ES-I3 (cell line): ENCODE results near the gene PPP1R14C.
"Not testable (repeated sequence)": the region's sequence is repeated elsewhere in the genome, so short reads cannot be mapped to it uniquely, and the experiment has no call there.

Experiments used
- H3K36me3 ChIP-seq: 2 replicates; pipeline ENCODE4 v1.6.1; 2013; ENCODE audit warnings: mild to moderate bottlenecking, low read length, control low read depth, moderate library complexity; ENCODE audit not compliant: insufficient read depth
- H3K4me1 ChIP-seq: 2 replicates; pipeline ENCODE4 v1.6.1; 2013; ENCODE audit warnings: mild to moderate bottlenecking, control low read depth, low read length; ENCODE audit not compliant: insufficient read depth
- H3K9ac ChIP-seq: 2 replicates; pipeline ENCODE4 v1.6.1; 2013; ENCODE audit warnings: low read depth, mild to moderate bottlenecking, low read length, moderate library complexity
- H3K9me3 ChIP-seq: 2 replicates; pipeline ENCODE4 v1.6.1; 2013; ENCODE audit warnings: mild to moderate bottlenecking, low read length, moderate library complexity; ENCODE audit not compliant: control insufficient read depth, insufficient read depth

Gene PPP1R14C

DNA sequence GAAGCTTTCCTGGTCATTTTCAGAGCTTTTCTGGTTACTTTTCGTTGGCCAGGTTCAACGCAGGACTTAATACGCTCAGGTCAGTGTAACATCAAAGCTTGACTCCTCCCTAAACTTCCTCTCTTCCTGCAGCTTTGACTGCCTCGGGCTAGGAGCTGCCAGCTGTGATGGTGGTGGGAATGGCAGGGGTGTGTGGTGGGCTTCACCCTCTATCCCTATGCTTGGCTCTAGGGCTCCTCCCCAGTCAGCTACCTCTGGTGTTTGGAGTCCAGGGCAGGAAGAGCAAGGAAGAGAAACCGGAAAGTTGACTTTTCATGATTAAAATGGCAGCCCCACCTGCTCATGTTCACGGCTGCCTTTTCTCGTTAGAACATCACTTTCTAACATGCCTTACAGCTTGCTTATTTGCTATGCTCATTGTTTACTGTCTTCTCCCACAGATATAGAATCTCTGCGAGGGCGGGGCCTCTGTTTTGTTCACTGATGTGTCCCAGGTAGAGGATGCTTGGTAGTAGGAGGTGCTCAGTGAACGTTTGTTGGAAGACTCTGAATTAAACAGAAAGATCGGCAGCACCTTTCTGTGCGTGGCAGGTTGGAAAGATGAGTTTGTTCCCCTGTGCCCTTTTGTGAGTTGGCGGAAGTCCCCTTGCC, 16.1 kb upstream of the PPP1R14C start:
- Histone ChIP-seq H3K4me1 (no peaks in the 10 kb centered on the region), H3K9ac (no peak overlapping the region), H3K9me3 (no peaks in the 10 kb centered on the region), H3K36me3 (no peaks in the 10 kb centered on the region)

DNA sequence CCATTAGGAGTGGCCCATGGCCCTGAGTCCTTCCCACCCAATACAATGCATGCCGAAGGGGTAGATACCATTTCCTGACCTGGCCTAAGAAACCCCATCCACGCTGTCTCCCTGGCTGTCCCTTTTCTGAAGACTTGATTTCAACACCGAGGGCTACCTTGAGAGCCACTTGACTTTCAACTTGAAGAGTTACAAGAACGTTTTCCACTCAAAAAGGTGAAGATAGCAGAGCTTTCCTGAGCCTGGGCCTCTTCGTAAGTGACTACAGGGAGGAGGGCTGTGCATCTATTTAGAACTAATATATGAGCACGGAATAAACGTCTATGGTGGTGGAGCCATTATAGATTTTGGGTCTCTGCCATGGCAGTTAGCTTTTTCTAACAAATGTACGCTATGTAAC, 14.4 kb upstream of the PPP1R14C start:
- H3K4me1 ChIP-seq = no peaks in the 10 kb centered on the region
- H3K9ac ChIP-seq = no peak overlapping the region
- H3K9me3 ChIP-seq = no peaks in the 10 kb centered on the region
- H3K36me3 ChIP-seq = no peaks in the 10 kb centered on the region

DNA sequence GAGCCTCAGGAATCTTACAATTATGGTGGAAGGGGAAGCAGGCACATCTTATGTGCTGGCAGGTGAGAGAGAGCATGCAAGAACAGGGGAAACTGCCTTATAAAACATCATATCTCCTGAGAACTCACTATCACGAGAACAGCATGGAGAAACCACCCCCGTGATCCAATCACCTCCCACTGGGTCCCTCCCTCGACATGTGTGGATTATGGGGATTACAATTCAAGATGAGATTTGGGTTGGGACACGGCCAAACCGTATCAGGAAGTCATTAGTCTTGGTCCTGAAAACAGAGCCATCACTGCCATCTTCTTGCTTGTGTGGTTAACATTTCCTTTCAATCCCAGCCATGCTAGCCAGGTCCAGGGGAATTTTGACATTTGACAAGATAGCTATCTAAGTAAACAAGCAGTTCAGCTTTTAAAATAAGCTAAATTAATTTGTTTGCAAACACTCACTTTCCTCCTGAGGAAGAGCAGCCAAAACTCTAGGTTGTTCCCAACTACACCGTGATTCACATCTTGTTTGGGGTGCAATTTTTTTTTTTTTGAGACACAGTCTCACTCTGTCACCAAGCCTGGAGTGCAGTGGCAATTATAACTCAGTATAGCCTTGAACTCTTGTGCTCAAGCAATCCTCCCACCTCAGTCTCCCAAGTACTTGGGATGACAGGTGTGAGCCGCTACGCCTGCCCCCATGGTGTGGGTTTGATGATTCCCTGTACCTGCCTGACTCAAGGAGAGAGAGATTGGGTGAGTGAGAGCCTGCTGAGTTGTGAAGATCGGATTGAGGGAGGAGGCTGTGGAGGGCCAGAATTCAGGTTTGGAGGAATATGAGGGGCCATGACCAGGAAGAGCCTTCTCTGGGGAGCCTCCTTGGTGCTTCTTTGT, 13.0 kb upstream of the PPP1R14C start:
- Histone ChIP-seq H3K36me3 (no peaks in the 10 kb centered on the region), H3K9ac (no peak overlapping the region), H3K9me3 (no peaks in the 10 kb centered on the region), H3K4me1 (no peaks in the 10 kb centered on the region)

DNA sequence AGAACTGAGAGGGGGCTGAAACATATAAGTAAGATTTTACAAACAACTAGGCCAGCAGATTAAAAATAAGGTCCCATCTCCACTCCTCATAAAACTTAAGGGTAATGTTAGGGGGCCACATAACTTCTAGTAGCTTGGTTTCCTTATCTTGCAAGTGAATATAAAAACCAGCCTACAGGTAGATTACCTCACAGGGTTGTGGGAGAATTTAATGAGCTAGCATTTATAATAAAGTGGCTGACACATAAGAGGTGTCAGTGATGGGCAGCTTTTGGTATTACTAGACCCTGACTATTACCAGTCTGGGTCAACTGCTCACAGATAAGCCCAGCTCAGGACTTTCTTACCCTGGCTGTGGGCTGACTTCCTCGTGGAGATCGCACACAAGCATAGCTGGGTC, 9.2 kb upstream of the PPP1R14C start:
- H3K4me1 ChIP-seq = no peaks in the 10 kb centered on the region
- no peaks in the 10 kb centered on the region for H3K36me3 ChIP-seq
- H3K9me3 ChIP-seq = no peaks in the 10 kb centered on the region

DNA sequence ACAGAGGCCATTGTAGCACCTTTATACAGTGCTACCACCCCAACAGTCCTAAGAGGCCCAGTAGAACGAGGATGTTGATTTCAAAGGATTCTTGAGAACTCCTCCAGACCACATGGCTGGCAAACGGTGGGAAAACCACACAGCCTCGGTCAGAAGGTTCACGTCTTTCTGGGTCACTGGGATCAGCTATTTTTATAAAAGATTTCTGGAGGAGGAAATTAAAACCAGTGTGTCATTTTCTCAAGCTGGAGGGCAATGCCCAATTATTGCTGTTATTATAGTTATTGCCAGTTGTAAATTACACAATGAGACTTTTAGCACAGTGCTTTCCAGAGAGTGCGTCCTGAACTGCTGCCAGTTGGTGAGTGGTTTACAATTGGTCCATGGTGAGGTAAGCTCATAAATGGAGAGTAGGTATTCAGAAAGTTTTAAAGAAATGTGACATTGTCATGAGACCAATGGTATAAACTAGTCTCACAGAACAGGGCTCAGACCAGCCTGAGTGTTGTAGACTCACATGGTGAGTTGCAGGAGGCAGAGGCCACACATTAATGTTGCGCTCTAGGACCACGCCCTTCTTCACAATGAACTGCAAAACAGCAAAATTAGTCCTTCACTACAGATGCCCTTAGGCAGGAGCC, 8.4 kb upstream of the PPP1R14C start:
- Histone ChIP-seq H3K9ac (no peak overlapping the region), H3K9me3 (no peaks in the 10 kb centered on the region), H3K4me1 (no peaks in the 10 kb centered on the region), H3K36me3 (no peaks in the 10 kb centered on the region)

More for the DNA sequence above, 9.2 kb upstream of the PPP1R14C start:
- H3K9ac ChIP-seq = no peak overlapping the region

DNA sequence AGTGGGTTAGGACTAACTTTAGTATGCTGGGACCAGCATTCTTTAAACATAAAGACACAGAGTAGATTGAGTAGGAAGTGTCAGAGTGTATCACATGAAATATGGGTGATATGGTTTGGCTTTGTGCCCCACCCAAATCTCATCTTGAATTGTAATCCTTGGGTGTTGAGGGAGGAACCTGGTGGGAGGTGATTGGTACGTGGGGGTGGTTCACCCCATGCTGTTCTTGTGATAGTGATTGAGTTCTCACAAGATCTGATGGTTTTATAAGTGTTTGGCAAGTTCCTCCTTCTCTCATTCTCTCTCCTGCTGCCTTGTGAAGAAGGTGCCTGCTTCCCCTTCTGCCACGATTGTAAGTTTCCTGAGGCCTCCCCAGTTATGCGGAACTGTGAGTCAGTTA, 5.1 kb upstream of the PPP1R14C start:
- not testable (repeated sequence) for H3K9ac ChIP-seq, H3K36me3 ChIP-seq, H3K4me1 ChIP-seq, H3K9me3 ChIP-seq

DNA sequence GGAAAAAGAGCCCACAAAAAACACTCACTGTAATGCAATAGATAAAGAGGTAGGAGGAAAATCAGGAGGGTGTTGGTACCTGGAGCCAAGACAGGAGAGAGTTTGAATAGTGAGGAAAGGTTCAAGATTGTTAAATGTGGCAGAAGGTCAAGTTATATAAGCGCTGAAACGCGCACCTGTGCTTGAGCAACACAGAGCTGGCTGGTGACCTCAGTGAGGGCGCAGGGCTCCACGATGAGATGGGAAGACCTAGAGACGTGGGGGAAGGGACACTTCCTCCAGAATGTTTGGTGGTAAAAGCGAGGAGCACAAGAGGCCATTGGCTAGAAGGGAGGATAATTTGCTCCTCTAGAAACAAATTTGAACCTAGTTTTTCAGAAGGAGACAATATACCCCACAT, 4.2 kb upstream of the PPP1R14C start:
- H3K9me3 ChIP-seq = no peaks in the 10 kb centered on the region
- H3K36me3 ChIP-seq = no peaks in the 10 kb centered on the region
- H3K9ac ChIP-seq = no peak overlapping the region
- no peaks in the 10 kb centered on the region for H3K4me1 ChIP-seq

DNA sequence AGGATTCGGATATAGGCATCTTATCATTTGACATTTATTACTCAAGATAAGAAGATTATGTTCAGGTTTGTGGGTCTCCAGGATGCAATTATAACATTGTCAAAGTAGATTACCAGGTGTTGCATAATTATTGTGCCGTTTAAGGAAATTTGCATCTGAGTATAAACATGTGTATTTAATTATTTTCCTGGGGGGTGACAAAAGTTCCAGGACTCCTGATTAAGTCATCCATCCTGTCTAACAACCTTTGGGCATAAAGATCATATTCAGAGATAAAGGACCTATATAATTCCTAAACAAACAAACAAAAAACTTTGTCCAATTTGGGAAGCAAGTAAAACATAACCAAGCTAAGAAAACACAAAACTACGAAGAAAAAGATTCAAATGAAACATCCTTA, 3.3 kb upstream of the PPP1R14C start:
- peaks cover 7% of the 10 kb centered on the region for H3K4me1 ChIP-seq
- no peaks in the 10 kb centered on the region for H3K36me3 ChIP-seq
- H3K9me3 ChIP-seq = no peaks in the 10 kb centered on the region
- H3K9ac ChIP-seq = no peak overlapping the region

DNA sequence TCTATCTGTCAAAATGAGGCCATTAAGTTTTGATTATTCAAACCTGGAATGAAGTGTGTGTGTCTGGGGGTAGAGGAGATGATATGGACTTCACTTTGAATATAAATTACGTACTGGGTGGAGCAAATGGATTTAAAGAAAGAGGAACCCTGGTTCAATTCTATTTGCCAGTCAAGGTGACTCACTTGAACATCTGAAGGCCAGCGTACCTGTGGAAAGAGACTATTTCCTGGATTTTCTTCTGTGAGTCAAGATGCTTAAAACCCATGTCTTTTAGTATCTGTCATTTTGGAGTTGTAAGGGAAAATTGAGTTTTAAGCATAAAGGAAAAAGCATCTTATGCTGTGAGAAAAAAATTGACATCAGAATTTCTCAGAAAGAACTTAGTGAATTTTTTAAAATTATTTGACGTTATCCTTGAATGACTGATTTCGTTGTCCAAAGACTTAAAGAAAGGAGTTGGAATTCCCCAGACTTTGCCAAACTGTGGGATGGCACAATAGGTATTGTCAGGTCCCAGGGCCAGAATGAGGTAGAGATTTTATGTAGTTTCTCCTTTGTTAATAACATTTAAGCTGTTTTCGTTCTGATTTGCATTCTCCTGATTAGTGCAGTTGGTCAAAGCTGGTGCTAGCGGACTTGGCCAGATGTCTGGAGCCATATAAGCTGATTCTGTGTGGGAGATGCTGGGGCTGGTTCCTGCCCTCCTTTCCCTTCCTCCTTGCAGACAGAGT, 2.4 kb upstream of the PPP1R14C start:
- H3K4me1 ChIP-seq = peaks cover 8% of the 10 kb centered on the region
- no peaks in the 10 kb centered on the region for H3K36me3 ChIP-seq
- no peaks in the 10 kb centered on the region for H3K9me3 ChIP-seq
- no peak overlapping the region for H3K9ac ChIP-seq

DNA sequence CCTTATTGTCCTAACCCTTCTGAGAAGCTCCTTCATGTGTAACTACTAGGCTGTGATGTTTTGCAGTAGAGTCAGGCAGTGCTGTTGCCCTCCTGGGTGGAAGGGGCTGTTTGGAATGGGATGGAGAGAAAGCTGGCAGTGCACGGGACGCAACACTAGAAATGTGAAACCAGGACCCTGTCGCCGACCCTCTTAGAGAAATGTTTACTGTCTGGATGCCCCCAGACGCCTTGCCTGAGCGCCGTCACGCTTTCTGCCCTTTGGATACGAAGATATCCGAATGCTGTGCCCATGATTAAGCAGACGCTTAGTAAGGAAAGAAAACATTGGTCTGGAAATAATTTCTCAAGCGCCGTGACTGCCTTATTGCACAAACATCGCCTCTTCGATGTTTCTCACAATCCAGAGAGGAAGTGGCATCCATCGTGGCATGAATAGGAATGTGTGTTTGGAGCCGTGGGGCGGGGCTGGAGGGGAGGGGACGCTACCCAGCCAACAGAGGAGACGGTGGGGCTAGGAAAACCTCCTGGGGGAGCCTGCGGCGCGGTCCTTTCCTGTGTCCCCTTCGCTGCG, 661 bp upstream of the PPP1R14C start:
- H3K36me3 ChIP-seq = no peaks in the 10 kb centered on the region
- no peaks in the 10 kb centered on the region for H3K9me3 ChIP-seq
- peaks cover 8% of the 10 kb centered on the region for H3K4me1 ChIP-seq
- H3K9ac ChIP-seq = peak overlapping the region; percentile 63; the same call in 1 of the 2 replicates

DNA sequence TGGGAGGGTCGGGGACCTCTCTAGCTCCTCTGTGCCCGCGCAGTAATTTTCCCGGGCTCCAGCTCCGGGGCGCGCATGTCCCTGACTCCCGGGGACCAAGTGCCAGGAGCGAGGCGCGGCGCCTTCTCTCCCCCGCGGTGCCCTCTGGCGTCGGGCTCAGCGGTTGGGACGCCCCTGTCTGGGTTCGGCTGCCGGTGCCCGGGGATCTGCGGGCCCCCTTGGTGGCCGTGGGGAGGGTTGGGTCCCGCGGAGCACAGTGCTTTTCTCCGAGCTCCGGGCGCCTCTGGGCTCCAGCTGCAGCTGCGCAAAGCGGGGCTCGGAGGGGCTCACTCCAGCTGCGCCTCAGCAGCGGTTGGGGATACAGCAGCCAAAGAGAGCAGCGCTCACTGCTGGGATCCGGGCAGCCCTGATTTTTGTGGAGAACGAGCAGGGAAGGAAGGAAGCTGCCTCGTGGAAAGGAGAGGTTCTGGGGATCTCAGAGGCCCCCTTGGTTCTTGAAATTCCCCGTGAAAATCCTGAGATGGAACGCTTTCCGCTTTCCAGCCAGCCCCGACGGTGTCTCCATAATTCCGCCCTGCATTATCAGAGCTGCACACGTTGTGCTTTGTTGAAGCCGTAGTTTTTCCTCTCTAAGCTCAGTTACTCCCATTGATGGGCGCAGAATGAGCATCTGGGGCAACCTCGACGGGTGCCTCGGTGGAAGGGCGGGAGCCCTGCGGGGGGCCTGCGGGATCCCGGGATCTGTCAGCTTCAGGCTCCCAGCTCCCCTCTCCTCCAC, 861 bp downstream of the PPP1R14C start:
- H3K36me3 ChIP-seq = no peaks in the 10 kb centered on the region
- peaks cover 8% of the 10 kb centered on the region for H3K4me1 ChIP-seq
- H3K9ac ChIP-seq = peak overlapping the region; percentile 63
- H3K9me3 ChIP-seq = no peaks in the 10 kb centered on the region

DNA sequence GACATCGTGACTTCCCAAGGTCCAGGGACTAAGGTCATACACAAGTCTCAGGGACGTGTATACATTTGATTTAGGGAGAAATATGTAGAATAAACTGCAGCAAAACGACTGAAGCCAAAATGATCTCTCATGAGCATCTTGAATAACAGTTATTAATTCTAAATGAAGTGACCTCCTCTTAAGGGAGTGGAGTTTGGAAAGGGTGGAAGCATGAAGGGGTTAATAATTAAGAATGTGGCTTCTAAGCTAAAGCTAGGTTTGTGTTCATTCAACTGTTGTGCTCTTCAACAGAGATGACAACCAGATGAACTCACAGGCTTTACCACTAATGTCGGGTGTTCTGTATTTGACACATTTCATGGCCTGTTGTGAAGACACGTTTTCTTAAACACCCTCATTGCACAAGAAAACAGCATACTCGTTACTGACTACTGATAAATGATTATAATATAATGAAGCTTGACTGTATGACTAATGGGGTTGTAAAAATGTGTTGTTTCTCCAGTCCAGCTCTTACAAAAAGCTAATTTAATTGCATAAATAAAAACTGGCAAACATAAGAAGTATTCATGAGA, 1.5 kb downstream of the PPP1R14C start:
- Histone ChIP-seq H3K36me3 (no peaks in the 10 kb centered on the region), H3K4me1 (peaks cover 11% of the 10 kb centered on the region), H3K9me3 (no peaks in the 10 kb centered on the region), H3K9ac (peak overlapping the region; percentile 63; the same call in 1 of the 2 replicates)

DNA sequence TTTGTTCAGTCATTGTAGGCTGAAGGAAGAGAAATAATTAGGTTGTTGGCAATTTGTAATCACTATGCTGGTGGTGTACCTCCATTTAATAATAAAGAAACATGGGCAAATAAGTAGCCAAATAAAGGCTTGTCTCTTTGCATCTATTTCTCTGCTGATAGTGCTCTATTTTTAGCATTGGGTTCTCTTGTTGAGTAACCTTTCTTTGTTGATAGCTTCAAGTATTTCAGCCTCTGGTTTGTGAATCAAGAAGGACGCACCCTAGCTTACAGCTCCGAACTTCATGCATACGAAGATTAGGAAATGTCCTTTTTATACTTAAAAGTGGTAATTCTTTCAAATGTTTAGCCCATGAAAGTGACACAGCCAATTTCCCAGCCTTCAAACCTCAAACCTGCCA, 2.6 kb downstream of the PPP1R14C start:
- H3K9me3 ChIP-seq = no peaks in the 10 kb centered on the region
- no peak overlapping the region for H3K9ac ChIP-seq
- H3K36me3 ChIP-seq = no peaks in the 10 kb centered on the region
- H3K4me1 ChIP-seq = peaks cover 16% of the 10 kb centered on the region
